ENCODE data around the gene ASIC4. TPM values are rescaled to one million over a fixed set of nuclear protein-coding genes. Genes with fewer than 3 reads are reported as not detected.

Gene ASIC4
- total and polyA plus RNA-seq, 2 of the 13 experiments (the other 11 are each of a cell fraction or from before 2014, with no cell fraction given), result 0.03 TPM; not detected in 1

DNA sequence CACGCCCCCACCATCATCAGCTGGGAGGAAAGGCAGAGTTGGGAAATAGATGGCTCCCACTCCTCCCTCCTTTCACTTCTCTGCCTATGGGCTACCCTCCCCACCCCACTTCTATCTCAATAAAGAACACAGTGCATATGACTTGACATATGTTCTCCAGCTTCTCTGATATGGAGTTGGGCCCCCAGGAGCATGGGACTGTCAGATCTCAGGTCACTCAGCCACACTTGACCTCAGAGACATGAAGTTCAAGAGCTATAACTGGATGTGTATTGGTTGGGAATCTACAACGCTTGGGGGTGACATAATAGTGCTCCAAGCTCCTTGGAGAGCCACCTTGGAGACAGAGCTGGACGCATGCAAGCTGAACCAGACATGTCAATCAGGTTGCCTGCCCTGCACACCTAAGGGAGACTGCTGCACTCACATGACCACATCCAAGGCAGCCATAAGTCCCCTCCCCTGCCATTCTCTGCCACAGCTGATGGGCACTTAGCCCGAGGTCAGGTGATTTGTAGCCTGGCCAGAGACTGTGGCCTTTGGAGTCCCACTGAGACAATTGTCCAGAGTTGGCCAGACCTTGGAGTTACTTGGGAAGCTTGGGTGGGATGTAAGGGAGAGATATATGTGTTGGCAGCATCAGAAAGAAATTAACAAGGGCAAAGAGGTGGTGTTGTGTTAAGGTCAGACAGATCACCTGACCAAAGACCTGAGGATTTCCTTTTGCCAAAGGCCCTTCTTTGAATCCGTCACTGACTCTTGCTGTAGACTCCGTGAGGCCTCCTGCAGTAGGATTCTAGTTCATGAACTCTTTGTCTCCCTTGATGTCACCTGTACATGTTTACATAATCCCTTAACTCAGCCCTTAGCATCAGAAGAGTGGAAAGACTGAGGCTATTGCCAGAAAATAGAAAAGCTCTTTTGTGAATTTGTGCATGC, 61.6 kb downstream of the ASIC4 start (continued):
- TF ChIP-seq, protein P1, sequence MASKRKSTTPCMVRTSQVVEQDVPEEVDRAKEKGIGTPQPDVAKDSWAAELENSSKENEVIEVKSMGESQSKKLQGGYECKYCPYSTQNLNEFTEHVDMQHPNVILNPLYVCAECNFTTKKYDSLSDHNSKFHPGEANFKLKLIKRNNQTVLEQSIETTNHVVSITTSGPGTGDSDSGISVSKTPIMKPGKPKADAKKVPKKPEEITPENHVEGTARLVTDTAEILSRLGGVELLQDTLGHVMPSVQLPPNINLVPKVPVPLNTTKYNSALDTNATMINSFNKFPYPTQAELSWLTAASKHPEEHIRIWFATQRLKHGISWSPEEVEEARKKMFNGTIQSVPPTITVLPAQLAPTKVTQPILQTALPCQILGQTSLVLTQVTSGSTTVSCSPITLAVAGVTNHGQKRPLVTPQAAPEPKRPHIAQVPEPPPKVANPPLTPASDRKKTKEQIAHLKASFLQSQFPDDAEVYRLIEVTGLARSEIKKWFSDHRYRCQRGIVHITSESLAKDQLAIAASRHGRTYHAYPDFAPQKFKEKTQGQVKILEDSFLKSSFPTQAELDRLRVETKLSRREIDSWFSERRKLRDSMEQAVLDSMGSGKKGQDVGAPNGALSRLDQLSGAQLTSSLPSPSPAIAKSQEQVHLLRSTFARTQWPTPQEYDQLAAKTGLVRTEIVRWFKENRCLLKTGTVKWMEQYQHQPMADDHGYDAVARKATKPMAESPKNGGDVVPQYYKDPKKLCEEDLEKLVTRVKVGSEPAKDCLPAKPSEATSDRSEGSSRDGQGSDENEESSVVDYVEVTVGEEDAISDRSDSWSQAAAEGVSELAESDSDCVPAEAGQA (IDR thresholded peaks at IDR 0.05; ENCODE audit: low read depth), result no peak
- TF ChIP-seq, protein P1 (CRISPR knock-in tag; IDR thresholded peaks at IDR 0.05; ENCODE audit: borderline replicate concordance), result no peak
- TF ChIP-seq YEATS2 (CRISPR knock-in tag; IDR thresholded peaks at IDR 0.05; ENCODE audit: borderline replicate concordance), result peak; percentile 42; the same call in 1 of the 2 replicates
- TF ChIP-seq ZNF292 (CRISPR knock-in tag; IDR thresholded peaks at IDR 0.05; ENCODE audit: borderline replicate concordance, low read depth), result 0 out of 2 replicates have a peak, but pooled peaks have one; percentile 23
- TF ChIP-seq, protein P2, sequence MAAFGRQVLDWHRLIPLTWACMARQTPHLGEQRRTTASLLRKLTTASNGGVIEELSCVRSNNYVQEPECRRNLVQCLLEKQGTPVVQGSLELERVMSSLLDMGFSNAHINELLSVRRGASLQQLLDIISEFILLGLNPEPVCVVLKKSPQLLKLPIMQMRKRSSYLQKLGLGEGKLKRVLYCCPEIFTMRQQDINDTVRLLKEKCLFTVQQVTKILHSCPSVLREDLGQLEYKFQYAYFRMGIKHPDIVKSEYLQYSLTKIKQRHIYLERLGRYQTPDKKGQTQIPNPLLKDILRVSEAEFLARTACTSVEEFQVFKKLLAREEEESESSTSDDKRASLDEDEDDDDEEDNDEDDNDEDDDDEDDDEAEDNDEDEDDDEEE (CRISPR knock-in tag; IDR thresholded peaks at IDR 0.05), result no peak
- no peak for TF ChIP-seq TBL1XR1 (IDR thresholded peaks at IDR 0.05; ENCODE audit: borderline replicate concordance, low read length, partially characterized antibody)
- peak; percentile 55; the same call in 1 of the 2 replicates for TF ChIP-seq HOXD1 (CRISPR knock-in tag; IDR thresholded peaks at IDR 0.05)
- 0 out of 2 replicates have a peak, but pooled peaks have one; percentile 1 for TF ChIP-seq FOSL2 (CRISPR knock-in tag; IDR thresholded peaks at IDR 0.05)
- TF ChIP-seq RXRB (CRISPR knock-in tag; IDR thresholded peaks at IDR 0.05; ENCODE audit: borderline replicate concordance), result peak; percentile 71
- TF ChIP-seq FOSL1 (CRISPR knock-in tag; IDR thresholded peaks at IDR 0.05; ENCODE audit: borderline replicate concordance), result no peak
- TF ChIP-seq, protein P3, sequence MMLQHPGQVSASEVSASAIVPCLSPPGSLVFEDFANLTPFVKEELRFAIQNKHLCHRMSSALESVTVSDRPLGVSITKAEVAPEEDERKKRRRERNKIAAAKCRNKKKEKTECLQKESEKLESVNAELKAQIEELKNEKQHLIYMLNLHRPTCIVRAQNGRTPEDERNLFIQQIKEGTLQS (CRISPR knock-in tag; IDR thresholded peaks at IDR 0.05), result no peak
- TF ChIP-seq, protein P4, sequence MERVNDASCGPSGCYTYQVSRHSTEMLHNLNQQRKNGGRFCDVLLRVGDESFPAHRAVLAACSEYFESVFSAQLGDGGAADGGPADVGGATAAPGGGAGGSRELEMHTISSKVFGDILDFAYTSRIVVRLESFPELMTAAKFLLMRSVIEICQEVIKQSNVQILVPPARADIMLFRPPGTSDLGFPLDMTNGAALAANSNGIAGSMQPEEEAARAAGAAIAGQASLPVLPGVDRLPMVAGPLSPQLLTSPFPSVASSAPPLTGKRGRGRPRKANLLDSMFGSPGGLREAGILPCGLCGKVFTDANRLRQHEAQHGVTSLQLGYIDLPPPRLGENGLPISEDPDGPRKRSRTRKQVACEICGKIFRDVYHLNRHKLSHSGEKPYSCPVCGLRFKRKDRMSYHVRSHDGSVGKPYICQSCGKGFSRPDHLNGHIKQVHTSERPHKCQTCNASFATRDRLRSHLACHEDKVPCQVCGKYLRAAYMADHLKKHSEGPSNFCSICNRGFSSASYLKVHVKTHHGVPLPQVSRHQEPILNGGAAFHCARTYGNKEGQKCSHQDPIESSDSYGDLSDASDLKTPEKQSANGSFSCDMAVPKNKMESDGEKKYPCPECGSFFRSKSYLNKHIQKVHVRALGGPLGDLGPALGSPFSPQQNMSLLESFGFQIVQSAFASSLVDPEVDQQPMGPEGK (CRISPR knock-in tag; IDR thresholded peaks at IDR 0.05), result 0 out of 2 replicates have a peak, but pooled peaks have one; percentile 9

Data from HepG2 (cell line).